Measurements from ENCODE around the gene EBF4.

- TF ChIP-seq CTCF (IDR thresholded peaks at IDR 0.05) (no peak), ZFX (IDR thresholded peaks at IDR 0.05; ENCODE audit: borderline replicate concordance) (no peak)
Observed at GRCh38 chr20:2698186-2698817, 5.7 kb downstream of the EBF4 start.
